HG03575 (cell line): ENCODE results near the gene HOXB9.

Experiments
- ATAC-seq: cut with Tn5 transposase; IDR thresholded peaks from one replicate; pipeline ENCODE4 v1.9.1; 2021; ENCODE audit not compliant: unreplicated experiment, insufficient number of reproducible peaks, low FRiP score; ENCODE audit errors: extremely low read depth

The HOXB9 gene

DNA sequence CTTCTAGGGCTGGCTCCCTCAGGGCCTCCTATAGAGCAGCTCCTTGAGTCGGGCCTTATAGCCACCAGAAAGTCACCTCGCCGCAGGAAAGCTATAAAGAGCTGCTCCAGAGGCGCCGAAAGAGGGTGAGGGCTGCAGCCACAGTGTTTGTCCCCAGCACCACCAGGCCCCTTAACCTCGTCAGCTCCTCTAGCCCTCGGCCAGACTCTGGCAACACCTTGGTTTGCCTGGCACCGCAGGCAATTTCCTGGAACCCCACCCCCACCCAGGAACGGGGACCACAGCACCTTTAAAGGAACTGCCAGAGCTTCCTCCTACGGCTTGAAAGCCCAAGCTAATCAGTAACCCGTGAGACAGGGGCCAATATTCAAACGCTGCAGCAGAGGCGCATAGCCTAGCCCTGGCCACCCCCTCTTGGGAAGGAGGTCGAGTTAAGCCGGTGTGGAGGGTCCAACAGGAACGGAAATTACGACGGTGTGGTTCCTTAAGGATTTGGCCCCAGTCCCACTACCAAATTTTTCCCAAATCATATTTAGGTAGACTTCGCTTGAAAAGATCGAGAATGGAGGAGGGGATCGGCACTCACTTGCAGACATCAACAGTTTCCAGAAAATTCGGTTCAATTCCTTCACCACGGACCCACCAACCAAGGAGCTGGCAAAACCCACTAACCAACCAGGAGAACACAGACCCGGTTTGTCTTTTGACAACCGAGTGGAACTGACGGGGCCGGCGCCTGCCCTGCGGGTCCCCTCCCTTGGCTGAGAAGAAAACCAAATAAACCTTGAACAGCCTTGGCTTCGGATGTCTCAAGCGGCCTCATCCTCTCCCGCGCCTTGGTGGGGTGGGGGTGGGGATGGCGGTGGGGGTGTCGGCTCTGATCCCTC, 24.4 kb downstream of the HOXB9 start:
- no peak for ATAC-seq

DNA sequence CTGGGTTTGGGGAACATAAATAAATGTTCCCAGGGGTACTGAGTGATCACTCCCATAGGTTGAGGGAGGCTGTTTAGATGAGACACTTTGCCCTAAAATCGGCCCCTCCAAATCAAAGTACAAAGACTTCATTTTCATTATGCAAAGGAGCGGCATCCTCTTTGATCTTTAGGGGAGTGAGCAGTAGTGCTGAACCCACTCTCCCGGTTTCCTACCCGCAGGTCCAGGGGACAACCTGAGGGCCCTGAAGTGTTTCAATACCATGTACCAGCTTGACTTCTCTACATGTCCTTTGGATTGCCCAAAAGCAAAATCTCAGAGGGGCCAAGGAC, 25.0 kb downstream of the HOXB9 start:
- no peak for ATAC-seq

DNA sequence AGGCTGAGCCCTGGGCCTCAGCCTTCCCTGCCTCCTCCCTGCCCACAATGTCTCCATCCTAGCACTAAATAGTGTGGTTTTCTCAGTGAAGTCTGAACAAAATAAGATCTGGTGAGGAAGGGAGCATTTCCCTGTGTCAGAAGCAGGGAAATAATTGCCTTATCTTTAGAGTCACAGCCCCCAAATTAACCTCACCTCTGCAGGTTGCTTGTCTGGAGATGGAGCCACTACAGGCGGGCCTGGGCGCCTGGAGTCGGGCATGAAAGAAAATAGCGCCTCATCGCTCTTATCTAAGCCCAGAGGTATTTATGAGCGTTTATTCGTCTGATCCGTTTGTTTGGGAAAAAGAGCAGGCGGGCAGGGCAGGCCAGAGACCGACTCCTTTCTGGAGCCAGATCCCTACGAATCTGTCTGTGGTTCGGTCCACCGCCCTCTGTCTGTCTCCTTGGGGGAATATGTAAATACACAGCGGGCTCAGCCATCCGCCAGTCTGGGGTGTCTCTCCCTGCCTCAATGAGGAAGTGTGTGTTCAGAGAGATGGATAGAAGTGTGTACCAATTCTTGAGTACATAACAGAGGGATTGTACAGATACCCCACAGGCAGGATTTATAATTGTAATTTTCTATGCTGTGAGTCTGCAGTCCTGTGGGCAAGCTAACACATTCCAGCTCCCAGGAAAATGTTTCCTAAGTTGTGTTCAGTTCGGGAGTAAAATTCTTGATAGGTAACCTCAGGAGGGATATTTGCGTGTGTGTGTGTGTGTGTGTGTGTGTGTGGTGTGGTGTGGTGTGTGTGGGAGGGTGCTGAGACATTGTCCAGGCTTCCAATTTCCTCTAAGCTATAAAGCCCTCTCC, 25.7 kb downstream of the HOXB9 start:
- no peak for ATAC-seq

DNA sequence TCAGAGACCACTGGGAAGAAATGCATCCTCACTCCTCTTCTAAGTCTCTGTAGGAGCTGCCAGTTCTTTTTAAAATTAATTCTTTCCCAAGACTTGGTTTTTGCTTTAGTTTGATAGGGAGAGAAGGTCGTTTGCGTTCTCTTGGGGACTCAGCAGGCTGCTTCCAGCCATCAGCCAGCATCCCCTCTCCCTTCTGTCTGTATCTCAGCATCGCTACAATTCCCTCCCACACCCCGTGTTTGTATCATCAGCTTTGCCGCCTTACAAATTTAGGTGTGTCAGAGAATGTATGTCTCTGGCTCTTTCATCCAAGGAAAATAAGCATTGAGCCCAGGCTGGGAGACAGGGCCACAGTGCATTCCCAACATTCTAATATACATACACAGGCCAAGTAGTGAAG, 26.8 kb downstream of the HOXB9 start:
- ATAC-seq = no peak

DNA sequence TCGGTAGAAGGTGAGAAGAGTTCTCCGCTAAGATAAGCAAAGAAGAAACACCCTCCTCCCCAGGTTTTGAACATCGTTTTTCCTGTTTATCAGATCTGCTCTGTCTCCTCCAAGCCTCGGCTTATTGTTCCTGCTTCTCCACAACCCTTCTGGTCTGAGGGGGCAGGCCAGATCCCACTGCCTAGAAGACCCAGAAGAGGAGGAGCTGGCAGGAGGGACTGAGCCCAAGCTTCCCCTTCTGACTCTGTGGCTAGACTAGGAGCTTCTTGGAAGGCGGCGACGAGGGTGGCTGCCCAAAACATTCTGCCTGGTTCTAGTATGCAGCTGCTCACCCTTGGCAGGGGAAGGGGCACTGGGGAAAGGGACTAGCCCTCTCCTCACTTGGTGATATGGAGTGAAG, 27.4 kb downstream of the HOXB9 start:
- ATAC-seq = no peak

DNA sequence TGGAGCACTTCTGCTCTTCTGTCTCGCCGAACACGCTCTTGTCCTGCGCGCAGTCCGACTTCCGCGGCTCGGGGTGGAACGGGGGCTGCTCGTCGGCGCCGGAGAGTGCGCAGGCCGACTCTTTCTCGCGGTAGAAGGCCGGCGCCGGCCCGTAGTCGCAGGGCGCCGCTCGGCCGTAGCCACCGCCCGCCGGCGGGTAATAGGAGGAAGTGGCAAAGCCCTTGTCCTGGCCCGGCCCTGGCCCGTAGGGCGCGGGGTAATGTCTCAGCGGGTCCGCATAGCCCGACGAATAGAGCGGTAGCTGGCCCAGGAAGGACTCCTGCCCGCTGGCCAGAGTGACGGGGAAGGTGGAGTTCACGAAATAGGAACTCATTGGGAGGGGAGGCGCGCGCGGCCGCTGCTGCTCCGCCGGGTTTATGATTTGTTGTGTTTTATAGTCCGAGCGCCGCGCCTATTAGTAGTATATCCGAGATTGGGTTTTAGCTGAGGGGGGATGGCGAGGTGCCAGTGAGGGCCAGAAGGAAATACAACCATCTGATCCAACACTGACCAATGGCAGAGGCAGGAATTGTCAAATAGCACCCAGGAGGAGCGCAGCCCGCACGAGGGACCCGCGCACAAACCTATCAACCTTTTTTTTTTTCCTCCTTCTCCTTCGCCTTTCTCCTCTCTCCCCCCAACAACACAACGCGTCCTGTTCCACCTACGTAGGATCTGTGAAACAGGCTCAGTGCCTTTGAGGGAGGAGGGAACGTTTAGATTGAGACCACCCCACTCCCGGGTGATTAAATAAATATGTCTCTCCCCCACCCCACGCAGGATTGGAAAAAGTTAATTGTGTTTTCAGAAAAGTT, 28.2 kb downstream of the HOXB9 start:
- ATAC-seq = no peak

DNA sequence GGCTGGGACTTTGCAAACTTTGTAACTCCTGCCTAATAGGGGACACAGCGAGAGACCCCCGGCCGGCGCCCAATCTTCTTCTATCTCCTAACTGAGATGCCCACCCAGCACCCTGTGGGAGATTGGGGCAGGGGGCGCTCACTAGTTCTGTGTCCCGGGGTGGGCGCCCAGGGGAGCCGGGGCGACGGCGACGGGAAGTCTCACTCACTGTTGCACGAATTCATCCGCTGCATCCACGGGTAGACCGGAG, 28.7 kb downstream of the HOXB9 start:
- ATAC-seq = no peak

DNA sequence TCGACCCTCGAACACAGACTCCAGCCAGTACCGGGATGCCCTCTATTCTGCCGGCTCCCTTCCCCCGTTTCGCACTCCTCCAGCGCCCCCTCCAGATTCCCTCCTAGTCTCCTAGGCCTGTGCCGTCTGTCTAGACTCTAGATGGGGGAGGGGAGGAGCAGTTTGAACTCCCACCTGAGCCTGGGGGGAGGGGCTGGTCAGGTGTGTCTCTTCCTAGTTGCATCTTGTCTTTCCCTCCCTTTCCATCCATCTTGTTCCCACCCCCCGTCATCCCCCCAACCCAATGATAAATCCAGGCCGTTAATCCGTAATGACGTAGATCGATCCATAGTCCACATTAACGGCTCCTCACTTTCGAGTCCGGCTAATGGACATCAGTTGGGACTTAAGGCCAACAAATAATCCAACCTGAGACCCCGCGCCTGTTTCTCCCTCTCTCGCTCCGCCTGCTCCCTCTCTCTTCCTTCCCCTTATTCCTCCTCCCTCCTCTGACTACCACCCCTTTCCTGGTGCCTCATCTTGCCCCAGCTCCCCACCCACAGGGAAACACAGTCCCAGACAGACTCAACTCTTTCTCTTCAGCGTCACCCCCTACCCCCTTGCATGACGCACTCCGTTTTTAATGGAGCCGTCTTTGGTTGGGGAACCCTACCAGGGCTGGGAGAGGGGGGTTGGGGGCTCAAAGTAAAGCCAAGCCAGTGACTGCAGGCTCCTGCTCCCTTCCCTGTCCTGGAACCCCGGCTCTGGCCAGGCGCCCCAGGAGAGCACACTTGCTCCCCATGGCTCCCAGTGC, 29.2 kb downstream of the HOXB9 start:
- ATAC-seq = no peak

DNA sequence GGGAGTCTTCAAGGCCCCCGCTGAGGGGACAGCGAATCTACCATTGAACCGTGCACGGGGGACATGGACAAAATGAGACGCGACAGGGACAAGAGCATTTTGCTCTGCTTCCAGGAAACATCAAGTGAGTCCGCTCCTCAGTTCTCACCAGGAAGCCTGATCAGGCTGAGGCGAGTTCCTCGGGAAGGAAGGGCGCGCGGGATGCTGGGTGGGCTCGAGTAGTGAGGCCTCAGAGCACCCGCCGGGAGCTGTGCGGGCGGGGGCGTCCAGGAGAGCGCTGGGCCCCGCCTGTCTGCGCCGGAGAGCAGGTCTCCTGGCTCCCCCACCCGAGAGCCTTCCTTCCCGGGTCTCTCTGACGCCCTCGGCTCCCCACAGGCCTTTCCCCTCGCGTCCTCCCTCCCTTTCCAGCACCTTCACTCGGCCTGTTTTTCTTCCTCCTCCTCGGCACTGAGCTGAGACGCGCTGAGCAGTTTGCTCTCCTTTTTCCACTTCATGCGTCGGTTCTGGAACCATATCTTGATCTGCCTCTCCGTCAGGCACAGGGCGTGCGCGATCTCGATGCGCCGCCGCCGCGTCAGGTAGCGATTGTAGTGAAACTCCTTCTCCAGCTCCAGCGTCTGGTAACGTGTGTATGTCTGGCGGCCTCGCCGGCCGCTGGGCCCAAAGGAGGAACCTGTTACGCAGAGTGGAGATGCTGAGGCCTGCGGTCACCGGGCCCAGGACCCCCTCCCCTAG, 30.0 kb downstream of the HOXB9 start:
- ATAC-seq = no peak

DNA sequence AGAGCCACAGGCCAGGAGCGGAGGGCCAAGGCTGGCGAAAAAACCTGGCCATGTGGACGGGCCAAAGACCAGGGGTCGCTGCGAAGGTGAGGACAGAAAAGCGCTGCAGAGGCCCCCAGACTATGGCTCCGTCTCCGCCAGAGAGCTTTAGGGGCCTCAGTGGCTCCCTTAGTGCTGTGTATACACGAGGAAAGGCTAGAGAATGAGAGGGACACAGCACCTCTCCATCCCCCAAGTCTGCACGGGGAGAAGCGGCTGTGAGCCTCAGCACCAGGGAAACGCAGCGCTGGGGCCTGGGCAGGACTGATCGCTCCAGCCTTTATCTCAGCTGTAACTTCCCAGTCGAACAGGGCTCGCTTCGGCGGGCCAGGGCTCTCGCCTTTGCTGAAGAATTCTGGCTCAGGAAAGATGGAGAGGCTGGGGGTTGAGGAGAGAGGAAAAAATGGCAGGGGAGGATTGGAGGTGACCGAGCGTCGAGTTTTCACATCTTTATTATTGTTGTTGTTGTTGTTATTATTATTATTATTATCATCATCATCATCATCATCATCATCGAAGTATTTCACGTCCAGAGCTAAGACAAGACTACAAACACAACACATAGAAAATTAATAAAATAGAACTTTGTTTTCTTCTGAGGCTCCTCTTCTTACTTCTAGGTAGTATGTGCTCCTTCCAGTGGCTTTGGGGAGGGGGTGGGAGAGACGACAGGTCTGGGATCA, 30.7 kb downstream of the HOXB9 start:
- ATAC-seq = no peak

DNA sequence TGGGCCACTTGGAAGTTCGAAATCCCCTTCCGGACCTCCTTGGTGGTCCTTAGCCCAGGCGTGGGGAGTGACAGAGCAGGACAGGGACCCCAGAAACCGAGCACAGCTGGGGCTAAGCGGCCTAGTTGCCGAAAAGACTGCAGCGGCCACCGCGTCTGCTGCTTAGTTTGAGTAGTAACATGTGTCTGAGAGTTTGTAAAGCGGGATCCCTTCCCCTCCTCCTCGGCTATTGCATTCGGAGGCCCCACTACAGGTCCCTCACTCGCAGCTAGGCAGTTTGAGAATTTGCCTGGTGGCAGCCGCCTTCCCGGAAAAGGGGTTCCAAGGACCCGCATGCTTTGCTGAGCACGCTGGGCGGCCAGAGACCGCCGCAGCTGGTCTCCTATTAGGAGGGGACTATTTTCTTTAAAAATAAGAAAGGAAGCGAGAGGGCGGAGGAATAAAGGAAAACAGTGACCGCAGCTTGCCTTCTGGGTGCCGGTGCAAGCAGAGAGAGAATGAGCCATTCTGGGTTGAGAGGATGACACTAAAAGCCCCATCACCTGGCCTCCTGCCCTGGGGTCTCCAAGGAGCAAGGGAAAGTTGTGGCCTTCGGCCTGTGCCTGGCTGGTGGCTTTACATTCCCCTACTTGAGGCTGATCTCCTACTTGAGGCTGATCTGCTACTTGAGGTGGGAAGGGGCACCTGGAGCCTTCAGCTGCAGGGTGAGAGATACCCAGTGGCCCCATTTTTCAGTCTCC, 31.4 kb downstream of the HOXB9 start:
- no peak for ATAC-seq

DNA sequence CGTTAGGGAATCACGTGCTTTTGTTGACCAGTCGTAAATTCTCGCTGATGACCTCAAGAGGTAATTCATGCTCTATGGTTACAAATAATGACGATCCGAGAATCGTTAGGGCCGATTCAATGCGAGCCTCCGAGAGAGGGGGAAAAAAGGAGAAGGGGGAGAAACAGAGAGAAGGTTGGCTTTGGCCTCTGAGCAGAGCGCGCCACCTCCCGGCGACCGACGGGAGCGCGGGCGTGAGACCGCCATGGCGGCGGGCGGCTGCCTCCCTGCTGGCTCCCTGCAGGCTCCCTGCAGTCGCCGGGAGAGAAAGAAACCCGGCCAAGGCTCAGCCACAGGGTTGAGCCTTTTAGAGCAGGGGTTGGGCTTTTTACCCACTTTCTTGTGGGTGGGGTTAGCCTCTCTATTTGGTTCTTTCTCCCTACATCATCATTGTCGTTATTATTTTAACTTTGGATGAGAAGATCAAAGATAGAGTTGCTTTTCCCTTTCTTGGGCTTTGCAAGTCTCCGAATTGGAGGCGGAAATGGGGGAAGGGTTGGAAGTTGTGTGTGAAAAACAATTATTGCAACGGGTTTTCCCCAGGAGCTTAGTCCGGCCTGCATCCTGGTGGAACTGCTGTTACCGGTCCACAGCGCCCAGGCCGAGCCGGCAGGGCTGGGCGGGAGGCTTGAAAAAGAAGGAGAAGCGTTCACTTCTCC, 32.2 kb downstream of the HOXB9 start:
- ATAC-seq = no peak

DNA sequence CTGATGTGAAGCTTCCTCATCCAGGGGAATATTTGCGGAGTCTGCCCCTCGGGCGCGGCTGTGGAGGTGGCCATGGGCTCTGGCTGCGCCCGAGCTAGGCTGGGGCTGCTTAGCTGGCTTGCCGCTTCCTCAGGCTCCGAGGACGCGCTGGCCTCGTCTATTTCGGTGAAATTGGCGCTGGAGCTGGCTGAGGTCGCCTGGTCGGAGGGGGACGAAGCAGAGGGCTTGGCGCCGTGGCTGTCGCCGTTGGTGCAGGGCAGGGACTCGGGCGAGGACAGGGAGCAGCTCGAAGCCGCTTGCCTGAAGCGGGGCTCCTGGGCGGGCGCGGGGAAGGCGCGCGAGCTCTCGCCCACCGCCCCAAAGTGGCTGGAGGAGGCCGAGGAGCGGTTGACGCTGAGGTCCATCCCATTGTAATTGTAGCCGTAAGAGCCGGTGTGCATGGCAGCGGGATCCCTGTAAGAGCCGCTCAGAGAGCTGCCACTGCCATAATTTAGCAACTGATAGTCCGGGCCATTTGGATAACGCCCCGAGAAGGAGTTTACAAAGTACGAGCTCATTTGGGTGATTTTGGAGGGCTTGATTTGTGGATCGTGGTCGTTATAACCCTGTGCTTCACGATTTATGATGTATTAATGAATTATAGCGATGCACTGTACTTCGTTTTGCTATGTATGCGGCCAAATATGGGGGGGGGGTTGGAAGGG, 32.9 kb downstream of the HOXB9 start, which contains the start of gene HOXB5:
Gene HOXB5 (minus strand): TSS at position 654 of the 704 bp plus-strand sequence. CDS start 97 bp downstream, at position 557.
- ATAC-seq = no peak

DNA sequence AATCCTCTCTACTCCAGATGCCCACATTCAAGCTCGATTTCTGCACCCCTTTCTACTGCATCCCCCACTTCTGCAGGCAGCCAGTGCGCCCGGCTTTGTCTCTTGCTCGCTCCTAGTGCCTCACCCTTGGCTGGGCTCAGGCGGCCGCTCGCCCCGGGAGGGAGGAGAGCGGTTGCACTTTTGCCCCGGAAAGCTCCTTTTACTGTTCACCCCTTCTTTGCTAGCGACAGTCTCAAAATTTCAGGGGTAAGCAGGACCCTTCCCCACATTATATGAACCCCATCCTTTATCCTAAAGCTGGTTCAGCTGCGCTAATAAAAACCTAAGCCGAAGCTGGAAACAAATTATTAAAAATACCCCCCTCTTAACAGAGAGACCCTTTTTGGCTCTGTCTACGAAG, 33.6 kb downstream of the HOXB9 start:
- no peak for ATAC-seq

DNA sequence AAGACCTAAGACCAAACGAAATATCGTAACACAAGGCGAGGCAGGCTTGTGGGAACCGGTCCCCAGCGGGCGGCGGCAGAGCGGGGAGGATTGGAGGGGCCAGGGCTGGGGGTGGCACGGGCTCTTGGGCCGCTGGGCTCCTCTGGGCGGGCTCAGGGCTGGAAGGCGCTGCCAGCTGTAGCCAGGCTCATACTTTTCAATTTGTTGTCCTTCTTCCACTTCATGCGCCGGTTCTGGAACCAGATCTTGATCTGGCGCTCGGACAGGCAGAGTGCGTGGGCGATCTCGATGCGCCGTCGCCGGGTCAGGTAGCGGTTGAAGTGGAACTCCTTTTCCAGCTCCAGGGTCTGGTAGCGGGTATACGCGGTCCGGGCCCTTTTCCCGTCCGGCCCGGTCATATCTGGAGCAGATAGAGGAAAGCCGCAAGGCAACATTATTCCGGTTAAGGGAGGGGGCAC, 34.1 kb downstream of the HOXB9 start:
- ATAC-seq = no peak
